ENCODE data around the gene NTRK2.

The NTRK2 gene

DNA sequence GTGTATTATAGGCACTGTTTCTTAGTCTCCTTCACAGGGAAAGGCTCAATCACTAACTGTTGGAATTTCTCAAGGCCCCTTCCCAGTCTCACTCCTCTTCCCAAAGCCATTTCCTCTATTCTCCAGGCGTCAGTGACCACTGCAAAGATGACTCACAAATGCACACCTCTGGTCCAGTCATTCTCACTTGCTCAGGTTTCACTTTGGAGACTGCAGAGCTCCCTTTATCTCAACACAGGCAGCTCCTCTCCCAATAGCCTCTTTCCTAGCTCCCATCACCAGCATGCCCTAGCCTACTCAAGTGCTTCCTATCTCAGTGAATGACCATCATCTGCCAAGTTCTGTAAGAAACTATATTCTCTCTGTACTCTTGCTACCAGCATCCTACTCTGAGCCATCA is 323.6 kb downstream of the NTRK2 start:
- no peak for FAIRE-seq

DNA sequence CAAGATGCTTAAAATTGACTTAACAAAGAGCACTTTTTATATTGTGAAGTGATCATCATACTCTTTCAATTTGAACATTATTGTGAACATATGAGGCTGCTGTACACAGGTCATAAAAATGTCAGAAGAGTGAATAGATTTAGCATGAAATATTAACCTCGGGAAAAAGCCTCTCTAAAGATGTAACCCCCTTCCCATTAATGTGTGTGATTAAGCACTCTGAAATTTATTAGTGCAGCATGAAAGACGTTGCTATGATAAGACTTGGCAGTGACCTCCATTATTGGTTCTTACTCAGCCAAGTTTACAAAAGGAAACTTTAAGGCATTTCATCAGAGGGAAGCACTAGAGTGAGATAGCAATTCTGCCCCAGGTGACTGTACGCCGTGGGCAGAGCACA is 326.5 kb downstream of the NTRK2 start:
- no peak for FAIRE-seq

DNA sequence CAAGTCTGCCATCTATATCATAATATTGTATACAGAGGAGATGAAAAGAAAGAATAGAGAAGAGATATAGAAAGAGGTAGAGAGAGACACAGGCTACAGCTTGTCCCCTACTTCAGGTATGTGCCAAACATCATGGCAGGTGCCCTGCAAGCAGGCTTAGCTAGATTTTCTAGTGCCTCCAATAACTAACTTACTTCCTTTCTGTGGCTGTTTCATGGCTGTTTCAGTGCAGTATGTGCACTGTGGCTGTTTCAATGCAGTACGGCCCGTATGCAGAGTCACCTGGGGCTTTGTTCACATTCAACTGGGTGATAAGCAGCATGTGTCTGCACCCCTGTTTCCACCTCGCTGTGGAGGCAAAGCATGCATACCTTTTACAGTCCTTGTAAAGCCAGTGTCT is 327.2 kb downstream of the NTRK2 start:
- no peak for FAIRE-seq

DNA sequence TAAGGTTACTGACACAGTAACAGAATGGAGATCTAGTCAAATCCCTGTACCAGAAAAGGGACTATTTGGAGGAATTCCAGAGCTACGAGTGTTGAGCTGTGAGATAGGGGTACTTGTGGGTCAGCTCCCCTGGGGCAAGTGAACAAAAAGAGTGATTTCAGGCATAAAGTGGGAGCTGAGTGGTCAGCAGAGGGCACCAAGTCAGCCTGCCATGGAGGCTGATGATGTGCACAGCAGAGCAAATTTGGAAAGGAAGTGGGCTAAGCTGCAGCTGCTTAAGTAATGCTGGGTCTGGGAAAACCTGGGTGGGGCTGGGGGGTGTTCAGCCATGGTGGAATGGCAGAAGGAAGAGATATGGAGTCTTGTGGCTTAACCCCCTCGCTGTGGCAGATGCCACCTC is 327.9 kb downstream of the NTRK2 start:
- FAIRE-seq = no peak

DNA sequence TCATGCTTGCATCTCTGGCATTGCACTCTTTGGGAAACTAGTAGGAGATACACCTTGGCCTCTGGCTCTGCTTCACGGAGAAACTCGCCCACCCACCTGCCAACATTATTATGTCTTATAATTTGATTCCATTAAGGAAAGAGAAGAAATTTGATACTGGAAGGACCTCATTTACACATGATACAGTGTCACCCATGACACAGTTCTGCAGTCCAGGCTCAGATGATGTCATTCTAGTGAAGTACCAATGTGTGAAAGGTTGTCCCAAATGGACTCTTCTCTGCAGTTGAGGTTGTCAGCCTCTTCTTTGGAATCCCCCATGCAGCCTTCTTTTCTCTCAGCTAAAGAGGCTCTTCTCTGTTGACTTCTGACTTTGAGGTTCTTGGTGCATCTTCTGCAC is 329.1 kb downstream of the NTRK2 start:
- FAIRE-seq = no peak

DNA sequence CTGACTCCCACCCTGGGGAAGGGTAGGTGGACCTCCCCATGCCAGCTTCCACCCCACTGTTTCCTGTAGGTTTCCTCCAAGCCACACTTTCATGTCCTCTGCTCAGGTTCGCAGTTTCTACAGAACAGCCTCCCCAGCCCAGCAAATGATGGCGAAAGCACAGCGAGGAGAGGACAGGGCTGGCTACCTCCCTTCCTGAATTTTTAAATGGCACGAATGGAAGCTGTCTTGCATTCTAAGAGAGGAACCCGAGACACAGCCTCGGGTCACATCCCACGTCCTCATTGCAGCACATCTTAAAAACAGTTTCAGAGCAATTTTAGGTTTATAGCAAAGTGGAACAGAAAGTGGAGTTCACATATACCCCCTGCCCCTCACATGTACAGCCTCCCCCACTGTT is 330.3 kb downstream of the NTRK2 start:
- no peak for FAIRE-seq

DNA sequence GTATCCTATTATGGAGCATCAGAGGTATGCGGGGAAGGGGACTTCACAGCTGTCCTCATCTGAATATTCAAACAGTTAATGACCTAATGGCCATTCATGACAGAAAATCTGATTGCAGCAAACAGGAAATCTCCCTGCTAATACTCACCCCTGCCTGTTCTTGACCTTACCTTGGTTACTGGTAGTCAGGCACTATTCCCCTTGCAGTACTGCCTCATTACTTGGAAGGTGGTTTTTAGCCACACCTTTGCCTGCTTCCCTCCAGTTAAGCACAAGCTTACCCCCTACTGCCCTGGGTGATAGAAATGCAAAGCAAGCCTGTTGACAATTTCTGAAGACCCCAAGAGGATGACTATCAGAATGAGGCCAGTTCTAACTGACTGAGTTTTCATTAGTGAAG is 332.4 kb downstream of the NTRK2 start:
- no peak for FAIRE-seq

DNA sequence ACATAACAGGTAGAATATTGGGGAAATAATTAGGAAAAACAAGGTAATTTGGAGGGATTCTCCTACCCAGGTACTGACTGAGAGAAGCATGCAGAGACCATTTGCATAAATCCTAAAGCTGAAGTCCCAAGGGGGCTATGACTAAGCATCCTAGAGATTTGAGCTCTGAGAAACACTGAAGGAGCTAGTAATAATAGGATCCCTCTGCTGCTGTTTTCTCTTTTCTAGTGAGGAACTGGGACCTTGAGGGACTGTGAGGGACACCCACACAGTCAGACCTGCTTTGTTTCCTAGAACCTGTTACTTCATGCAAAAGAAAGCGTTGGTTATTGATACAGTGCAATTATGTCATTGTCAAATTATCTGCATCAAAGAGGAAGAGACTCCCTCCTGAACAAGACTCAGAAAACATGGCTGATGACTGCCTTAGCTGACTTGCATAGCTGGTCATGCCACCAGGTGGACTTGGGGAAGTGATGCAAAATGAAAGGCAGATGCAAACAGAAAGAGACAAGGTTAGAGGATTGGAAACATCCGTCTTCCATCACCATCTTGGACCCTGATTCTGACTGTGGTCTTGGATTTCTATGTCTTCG is 335.4 kb downstream of the NTRK2 start:
- FAIRE-seq = no peak

DNA sequence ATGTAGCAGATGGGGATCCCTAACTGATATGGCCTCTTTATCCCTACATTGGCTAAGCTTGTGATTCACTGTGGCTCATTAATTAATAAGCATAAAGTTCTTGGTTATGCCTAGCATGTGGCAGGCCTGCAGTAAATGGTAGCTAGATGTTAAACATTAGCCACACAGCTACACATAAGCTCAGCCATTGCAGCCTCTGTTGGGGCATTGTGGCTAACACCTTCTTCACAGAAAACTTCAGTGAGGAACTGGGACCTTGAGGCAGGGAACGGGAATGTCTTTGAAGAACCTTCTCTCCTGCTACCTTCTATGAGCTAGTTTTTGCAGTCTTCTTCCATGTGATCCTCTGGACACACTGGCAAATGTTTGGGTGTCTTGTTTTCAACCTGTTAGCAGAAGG is 338.2 kb downstream of the NTRK2 start:
- FAIRE-seq = no peak

DNA sequence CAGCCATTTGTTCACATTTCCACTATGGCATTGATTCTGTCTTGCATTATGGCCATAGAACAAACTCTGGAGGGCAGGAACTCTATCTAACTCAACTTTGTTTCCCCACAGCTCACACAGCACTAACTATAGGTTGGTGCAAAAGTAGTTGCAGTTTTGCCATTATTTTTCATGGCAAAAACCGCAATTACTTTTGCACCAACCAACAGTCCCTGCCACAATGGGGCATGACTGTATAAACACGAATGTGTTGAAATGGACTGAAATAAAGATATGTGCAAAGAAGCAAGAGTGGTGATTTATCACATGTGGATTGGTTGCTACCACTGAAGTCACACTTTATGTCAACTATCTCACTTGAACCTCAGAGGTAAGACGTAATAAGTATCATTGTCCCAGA is 338.7 kb downstream of the NTRK2 start:
- FAIRE-seq = no peak

DNA sequence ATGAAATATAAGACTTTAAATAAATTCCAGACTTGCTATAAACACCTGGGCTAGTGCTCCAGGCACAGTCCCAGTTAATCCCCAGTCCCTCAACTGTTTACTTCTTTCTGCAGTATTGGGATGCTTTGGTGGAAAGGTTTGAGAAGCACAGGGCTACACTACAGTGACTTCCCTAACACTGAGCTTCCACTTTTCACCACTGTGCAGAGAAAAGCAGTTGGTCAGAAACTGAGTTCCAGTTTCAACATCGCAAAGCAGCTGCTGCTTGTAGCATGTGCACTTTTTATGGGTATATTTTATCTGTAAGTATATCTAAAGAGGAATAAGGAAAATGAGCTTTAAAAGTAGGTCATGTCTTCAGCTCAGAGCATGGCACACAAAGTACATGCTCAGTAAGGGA is 339.7 kb downstream of the NTRK2 start:
- no peak for FAIRE-seq

DNA sequence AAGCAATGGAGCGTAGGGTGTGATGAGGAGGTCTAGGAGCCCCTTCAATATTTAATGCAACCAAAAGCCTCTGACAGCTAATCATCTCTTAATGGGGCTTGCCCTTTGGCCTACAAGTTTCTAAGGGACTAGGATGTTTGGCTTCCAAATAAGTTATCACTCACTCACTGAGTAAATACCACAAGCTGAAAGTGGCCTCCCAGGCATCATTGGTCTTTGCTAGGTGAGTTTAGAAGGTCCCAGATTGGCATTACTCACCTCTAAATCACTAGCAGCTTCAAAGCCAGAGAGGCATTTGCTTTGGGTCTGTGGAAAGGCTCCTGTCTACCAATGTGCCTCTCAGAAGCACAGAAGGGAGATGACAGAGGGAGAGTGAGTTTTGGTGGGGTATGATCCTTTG is 344.2 kb downstream of the NTRK2 start:
- FAIRE-seq = no peak

DNA sequence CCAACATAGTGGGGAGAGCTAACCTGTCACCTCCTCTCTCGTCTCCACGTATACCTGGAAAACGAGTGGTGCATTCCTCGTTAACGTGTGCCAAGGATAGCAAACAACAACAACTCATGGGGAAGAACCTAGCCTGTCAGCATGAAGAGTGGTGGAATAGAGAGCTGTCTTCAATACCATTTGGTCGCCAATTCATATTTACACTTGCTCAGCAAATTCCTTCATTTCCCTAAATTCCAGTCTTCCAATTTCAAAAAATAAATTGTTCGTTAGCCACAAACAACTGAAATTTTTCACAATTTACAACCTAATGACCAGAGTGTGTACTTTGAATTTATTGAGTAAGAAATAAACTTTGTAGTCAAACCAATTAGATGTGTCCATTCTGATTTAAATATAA is 344.8 kb downstream of the NTRK2 start:
- no peak for FAIRE-seq

DNA sequence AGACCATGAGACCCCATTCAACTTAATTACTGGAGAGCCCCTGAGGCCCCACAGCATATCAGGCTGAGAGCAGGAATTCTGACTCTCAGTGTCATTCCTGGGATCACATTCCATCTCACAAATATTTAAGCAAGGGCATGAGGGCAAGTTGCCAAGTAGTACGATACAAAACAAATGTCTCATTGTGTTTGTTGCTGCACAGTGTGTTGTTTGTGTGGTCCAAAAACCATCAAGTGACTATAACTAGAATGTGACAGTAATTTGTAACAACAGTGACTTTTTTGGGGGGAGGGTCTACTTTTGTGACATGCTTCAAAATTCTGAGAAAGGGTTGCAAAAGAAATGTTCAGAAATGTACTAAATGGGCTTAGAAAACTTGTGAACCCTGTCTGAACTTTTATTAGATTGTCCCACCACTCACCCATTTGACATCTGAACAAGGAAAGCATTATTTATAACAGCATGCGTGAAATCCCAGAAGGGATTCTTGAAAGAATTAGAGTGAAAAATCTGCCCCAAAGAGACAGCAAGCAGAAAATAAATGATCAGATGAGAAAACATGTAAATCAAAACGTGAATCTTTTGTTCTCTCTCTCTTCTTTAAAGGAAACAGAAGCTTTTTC is 347.0 kb downstream of the NTRK2 start:
- no peak for FAIRE-seq

DNA sequence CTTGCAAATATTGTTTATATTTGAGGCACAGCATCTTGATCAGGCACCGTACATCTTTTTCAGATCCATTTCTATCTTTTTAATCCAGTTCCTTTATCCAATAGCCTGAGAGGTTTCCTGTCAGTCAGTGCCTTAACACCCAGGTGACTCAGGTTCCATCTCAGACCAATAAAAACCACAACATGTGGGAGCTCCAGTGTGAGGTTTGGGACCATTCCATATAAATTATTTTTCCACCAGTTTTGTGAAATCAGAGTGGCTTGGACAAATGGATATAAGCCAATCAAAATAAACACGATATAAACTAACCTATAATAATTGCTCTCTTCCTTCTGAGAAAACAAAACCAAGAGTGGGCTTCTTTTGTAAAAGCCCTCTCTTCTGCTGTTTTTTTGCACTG is 351.3 kb downstream of the NTRK2 start:
- no peak for FAIRE-seq

DNA sequence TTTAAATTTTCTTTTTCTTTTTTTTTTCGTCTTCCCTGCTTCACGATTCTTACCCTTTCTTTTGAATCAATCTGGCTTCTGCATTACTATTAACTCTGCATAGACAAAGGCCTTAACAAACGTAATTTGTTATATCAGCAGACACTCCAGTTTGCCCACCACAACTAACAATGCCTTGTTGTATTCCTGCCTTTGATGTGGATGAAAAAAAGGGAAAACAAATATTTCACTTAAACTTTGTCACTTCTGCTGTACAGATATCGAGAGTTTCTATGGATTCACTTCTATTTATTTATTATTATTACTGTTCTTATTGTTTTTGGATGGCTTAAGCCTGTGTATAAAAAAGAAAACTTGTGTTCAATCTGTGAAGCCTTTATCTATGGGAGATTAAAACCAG is 352.2 kb downstream of the NTRK2 start:
- no peak for FAIRE-seq

DNA sequence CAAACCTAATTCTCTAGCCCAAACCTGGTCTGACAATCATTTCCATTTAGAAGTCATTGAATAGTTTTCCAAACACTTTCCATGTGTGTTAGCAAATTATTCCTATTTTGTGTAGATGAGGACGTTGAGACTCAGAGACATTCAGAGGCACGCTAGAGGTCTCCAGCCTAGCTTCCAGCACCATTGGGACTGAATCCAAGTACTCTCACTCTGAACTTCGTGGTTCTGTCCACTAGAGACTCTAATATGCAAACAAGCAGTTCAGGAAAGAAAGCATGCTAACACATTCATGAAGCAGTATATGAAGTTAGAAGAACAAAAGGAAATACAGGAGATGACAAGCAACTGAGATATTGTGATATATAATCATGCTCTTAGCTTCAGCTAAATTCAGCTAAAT is 354.8 kb downstream of the NTRK2 start:
- FAIRE-seq = no peak

DNA sequence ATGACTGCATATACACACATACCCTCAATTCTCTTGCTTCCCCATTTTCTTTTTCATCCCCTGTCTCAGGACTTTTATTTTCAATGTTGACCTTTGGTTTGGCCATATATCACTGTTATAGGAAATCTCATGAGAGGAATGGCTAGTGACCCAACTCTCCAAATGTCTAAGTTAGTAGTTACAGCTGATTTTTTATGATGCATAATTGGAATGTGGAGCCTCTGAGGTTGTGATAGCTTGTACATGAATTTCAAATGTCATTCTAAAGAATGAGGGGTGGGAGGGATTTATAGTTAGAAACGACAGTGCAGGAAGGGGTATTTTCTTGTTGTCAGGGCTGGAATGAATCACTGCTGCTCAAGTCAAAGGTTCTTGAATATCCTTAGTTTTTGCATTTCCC is 356.1 kb downstream of the NTRK2 start:
- FAIRE-seq = no peak

DNA sequence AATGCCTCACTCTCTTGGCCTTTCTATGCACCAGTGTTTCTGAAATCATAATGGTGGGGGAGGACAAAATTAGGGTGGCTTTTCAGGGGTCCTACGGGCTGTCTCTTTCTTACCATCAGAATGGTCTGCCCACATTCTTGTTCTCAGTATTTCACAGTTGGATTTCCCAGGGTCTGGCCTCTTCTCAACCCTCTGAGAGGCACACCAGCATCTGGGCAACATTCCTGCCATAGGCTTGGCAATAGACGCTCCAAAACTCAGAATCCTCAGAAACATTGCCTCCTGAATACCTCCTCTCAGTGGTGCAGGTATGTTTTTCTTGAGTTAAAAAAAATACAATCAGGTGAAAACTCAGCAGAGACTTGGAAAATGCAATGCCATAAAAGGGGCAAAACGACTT is 358.3 kb downstream of the NTRK2 start:
- no peak for FAIRE-seq

DNA sequence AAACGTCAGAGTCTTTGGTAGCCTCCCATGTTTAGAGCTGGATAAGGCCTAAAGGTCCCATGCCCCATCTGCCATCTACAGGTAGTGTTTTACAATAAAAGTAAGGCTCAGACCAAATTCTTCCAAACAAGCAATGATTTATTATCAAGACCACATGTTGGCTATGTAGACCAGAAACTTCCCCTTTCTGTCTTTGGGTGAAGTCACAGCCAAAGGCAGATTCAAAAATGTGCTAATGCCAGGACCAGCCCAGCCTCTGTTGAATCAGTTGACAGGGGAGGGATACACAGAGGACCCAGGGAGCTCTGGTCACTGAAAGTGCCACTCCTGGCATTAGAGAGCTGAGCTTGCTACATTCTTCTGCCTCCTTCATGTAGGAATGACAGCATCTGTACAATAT is 360.8 kb downstream of the NTRK2 start:
- no peak for FAIRE-seq

DNA sequence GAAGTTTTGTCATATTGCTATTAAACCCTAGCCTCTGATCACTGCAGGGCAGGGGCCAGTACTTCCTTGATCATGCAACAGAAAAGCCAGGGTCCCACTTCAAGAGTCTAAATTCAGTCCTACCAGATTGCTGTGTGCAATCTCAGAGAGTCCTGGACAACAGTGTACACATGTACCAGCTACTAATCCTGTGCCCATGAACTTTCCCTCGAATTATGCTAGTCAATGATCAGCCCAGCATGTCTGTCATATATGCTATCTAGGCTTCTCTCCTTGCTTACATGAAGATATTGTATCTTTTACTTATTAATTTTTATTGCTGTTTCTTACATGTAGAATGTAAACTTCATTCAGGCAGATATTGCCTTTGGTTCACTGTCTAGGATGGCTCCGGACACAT is 367.0 kb downstream of the NTRK2 start:
- no peak for FAIRE-seq

DNA sequence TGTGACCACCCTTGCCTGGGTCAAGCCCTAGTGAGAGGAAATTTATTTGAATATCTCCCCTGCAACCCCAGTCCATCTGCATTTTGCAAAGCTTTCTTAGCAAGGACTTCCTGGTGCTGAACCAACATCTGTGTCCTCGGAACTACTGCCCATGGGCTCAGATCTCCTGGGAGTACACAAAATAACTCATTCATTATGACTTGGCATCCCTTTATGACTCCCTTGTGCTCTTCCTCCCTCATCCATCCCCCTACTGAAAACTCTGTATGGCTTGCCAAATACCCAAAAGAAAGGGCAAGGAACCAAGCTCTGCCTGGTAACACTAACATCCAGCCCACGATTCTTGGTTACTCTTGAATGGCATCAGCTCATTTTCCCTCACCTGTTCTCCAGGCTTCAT is 368.5 kb downstream of the NTRK2 start:
- no peak for FAIRE-seq

DNA sequence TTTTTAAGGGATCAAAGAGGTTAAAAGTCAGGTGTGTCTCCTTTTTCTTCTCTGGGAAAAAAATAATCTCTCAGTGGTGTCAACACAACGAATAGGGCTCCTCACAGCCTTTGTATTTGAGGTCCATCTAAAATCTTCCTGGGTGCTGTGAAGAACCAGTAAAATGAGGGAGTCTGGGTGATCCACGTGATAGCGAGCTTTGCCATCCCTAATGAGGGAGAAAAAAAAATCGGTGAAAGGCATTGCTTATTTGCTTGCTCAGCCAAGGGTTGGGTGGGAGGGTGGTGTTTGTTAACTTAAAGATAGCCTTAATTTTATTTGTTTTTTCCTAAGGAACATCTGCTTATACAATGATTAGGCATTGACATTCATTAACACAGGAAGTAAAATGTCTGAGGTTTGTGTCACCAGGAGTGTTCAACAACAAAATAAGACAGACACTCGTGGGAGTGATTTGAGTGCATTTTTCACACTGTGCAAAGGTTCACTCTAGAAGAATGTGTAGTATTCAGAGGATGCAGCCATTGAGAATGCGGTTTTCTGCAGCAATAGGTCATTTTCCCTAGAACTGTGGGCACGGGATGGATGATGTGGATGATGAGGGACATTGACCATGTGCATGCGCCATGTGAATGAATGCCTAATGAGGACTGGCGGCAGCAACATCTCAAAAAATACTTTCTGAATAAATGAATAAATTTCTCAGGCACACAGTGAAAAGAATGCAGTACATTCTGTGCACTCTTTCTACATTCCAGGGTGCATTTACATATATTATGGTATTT is 369.5 kb downstream of the NTRK2 start:
- FAIRE-seq = no peak

DNA sequence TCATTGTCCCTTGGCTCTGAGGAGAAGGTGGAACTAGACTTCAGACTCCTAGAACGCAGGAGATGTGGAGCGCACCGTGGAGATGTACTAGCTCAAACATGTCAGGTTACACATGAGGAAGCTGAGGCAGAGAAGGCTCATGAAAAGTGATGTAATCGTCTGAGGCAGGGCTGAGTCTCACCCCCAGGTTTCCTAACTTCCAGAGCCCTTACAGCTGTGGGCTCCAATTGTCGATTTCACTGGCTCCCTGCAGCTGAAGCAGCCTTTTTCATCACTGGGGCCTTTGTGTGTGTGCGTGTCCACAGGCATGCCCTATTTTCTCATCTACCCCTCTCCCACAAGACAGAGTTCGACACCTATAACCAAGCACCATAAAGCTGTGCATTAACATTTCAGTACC is 370.6 kb downstream of the NTRK2 start:
- FAIRE-seq = no peak
